Choroid plexus epithelial cell (primary cell): ENCODE results near the gene RUNX3.

Source experiments
- DNase-seq: peaks from one replicate; pipeline ENCODE4 v3.0.0-alpha.2; 2010; ENCODE audit warnings: low read depth
- H3K4me3 ChIP-seq: 2 replicates; pipeline ENCODE4 v1.5.1; 2011; ENCODE audit warnings: low read depth, mild to moderate bottlenecking, control low read depth, low read length, moderate library complexity
- TF ChIP-seq, protein P1 (sequence below): conservative IDR thresholded peaks from 2 replicates; pipeline ENCODE4 v1.5.1; 2011; ENCODE audit warnings: low read depth, mild to moderate bottlenecking, control low read depth, inconsistent platforms, low read length, moderate library complexity

Gene RUNX3

DNA sequence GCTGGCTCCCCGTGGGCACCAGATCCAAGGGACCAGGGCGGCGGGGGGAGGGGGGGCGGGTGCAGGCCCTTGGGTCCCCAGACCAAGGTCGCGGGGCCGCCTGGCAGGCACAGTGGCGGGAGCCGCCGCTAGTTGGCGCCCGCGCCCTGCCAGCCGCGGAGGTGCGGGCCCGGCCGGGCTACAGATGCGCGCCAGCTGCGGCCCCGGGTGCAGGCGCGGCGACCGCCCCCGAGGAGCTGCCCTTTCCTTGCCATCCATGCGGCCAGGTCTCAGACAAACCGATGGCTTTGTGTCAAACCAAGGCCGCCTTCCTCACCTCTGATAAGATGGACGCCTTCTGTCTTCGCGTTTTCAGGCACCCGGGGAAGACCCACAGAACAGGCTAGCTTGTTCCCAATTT is 2.2 kb upstream of the RUNX3 start:
- no peak for DNase-seq
- H3K4me3 ChIP-seq: no peak overlapping the region
- TF ChIP-seq, protein P1, sequence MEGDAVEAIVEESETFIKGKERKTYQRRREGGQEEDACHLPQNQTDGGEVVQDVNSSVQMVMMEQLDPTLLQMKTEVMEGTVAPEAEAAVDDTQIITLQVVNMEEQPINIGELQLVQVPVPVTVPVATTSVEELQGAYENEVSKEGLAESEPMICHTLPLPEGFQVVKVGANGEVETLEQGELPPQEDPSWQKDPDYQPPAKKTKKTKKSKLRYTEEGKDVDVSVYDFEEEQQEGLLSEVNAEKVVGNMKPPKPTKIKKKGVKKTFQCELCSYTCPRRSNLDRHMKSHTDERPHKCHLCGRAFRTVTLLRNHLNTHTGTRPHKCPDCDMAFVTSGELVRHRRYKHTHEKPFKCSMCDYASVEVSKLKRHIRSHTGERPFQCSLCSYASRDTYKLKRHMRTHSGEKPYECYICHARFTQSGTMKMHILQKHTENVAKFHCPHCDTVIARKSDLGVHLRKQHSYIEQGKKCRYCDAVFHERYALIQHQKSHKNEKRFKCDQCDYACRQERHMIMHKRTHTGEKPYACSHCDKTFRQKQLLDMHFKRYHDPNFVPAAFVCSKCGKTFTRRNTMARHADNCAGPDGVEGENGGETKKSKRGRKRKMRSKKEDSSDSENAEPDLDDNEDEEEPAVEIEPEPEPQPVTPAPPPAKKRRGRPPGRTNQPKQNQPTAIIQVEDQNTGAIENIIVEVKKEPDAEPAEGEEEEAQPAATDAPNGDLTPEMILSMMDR: peak; percentile 31

DNA sequence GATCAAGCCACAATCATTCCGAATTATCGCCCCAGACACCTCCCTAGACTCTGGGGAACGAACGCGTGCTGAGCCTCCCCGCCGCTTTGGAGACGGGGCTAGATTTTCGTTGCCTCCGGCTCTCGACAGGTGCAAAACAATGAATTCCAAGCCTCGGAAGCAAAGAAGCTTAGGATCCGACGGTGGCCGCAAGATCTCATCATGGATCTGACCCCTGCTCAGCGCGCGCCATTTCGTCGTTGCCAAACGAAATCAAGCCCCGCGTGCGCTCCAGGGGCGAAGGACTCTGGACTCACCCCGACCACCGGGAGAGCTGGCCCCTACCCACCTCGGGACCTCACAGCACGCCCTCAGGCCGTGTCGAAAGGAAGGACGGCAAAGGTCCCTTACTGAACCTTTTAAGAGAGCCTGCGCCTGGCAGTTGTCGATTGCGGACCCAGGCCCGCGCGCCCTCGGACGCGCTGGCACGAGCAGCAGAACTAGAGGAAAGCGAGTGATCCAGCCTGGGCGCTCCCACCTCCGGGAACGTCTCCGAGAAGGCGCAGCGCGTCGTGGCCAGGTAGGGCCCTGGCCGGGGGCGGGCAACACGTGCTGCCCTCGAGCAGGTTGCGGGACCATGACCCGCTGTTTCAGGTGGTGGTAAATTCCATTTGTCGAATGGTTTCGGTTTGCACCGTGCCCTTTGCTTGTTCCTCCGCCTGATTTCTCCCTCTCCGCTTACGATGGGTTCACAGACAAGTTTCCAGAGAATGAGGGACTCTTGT is 1.6 kb upstream of the RUNX3 start:
- DNase-seq: no peak
- H3K4me3 ChIP-seq: no peak overlapping the region
- TF ChIP-seq, protein P1: no peak

DNA sequence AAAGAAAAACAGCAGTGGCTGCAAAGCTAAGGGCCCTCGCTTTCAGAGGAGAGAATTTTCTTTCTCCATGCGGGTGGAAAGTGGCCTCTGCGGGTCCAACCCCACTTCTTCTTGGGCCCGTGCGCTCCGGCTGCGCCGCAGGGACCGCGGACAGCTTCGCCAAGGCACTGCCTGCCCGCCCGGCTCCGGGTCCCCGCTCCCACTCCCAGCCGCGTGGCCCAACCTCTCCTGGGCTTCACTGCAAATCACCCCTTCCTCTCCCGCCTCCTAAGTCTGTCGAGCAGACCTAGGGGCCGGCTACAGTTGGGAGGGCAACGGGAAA is 1.0 kb upstream of the RUNX3 start:
- TF ChIP-seq, protein P1: no peak
- DNase-seq: no peak
- H3K4me3 ChIP-seq: no peak overlapping the region

DNA sequence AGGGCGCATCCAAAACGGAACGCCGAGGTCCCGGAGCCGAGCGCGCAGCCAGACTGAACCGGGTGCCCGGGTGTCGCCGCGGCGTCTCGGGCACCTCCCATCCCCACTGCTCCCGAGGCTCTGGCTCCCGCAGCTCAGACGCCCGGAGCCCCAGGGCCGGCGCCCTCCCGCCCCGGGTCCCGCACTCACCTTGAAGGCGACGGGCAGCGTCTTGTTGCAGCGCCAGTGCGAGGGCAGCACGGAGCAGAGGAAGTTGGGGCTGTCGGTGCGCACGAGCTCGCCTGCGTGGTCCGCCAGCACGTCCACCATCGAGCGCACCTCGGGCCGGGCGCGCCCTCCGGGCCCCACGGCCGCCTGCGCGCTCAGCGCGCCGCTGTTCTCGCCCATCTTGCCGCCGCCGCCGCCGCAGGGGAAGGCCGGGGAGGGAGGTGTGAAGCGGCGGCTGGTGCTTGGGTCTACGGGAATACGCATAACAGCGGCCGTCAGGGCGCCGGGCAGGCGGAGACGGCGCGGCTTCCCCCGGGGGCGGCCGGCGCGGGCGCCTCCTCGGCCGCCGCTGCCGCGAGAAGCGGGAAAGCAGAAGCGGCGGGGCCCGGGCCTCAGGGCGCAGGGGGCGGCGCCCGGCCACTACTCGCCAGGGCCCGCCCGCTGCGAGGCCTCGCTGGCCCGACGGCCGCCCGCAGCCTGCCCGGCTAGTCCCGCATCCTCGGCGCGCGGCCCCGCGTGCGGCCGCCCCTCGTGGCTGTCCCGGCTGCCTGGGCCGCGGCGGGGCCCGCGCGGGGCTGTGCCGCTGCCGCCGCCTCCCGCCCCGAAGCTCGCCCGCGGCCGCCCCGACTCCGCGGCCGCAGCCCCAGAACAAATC is 447 bp downstream of the RUNX3 start:
- DNase-seq: no peak
- TF ChIP-seq, protein P1: no peak

DNA sequence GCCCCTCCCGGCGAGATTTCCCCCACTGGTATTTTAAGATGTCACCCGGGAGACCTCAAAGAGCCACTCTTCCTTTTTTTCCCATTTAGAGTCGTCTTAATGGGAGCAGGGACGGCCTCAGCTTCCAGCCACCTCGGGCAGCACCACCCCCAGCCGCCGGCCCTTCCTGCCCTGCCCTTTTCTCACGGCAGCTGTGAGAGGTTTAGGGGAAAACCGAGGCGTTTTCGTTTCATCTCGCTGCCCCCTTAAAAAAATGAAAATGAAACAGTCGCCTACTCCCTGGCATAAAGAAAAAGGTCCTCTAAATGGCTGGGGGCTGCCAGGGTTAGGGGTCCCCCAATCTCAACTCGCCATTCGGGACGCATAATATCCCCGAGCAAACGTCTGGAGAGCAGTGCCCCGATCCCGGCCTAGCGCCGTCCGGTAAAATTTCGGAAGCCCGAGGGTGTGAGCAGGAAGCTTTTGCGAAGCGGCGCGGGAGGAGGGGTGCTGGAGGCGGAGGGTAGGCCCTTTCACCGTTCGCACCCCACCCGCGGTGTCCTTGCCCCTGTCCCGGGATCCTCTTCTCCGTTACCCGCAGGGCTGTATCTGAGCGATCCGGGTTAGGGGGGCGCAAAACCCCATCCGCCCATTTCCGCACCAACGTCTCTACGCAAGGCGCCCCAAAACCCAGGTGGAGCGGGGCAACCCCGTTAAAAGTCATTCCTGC is 1.2 kb downstream of the RUNX3 start:
- TF ChIP-seq, protein P1: no peak
- no peak overlapping the region for H3K4me3 ChIP-seq
- no peak for DNase-seq

More for the DNA sequence above, 447 bp downstream of the RUNX3 start:
- no peak overlapping the region for H3K4me3 ChIP-seq

DNA sequence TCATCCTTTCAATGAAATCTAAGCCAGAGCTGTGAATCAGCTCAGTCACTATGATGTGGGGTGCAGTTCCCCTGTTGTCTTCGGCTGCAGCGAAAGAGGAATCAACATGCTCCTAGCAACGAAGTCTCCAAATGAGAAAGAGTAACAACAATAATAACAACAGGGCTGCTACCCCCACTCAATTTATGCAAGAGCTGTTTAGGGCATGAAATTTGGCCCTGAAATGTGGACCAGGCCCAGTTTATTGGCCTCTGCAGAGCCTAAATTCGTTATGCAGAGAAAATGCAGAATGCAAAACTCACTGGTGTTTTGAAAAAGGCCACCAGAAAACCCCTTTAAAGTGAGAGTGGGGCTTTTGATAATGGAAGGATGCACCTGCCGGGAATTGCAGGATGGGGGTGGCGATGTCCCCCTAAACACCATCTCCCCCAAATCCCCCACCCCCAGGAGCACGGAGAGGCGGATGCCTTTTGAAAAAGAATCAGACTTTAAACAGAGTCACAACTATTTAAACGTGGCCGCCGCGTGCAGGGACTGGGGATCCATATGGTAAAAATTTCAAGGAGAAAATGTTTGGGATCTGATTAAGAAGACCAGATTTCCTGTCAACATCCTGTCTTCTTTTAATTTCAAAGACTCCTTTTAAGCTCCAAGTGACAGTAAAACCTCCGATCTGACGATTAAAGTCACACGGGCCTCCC is 1.9 kb downstream of the RUNX3 start:
- DNase-seq: no peak
- no peak overlapping the region for H3K4me3 ChIP-seq
- TF ChIP-seq, protein P1: no peak
